ENCODE results near the gene PAX7.

PAX7 gene

GRCh38 chr1:18603212-18603852, 27.3 kb upstream of the PAX7 start:
- H3K4me3 ChIP-seq (ENCODE audit: low read depth, low read length), result no peak overlapping the region
- no peak for TF ChIP-seq MAX (IDR thresholded peaks at IDR 0.05; ENCODE audit: low read depth, low read length)
- TF ChIP-seq MYC (IDR thresholded peaks at IDR 0.05; ENCODE audit: low read depth, low read length), result no peak
- no peak for TF ChIP-seq CTCF (IDR thresholded peaks at IDR 0.05; ENCODE audit: low read depth, low read length)
- TF ChIP-seq POLR2A (IDR thresholded peaks at IDR 0.05; ENCODE audit: extremely low read depth, insufficient read length), result no peak
- no peak for DNase-seq (ENCODE audit: low read depth)

GRCh38 chr1:18606443-18607288, 24.0 kb upstream of the PAX7 start:
- no peak overlapping the region for H3K4me3 ChIP-seq (ENCODE audit: low read depth, low read length)
- TF ChIP-seq MAX (IDR thresholded peaks at IDR 0.05; ENCODE audit: low read depth, low read length) (no peak), MYC (IDR thresholded peaks at IDR 0.05; ENCODE audit: low read depth, low read length) (no peak), POLR2A (IDR thresholded peaks at IDR 0.05; ENCODE audit: extremely low read depth, insufficient read length) (no peak), CTCF (IDR thresholded peaks at IDR 0.05; ENCODE audit: low read depth, low read length) (no peak)
- no peak for DNase-seq (ENCODE audit: low read depth)

GRCh38 chr1:18607289-18607760, 23.3 kb upstream of the PAX7 start:
- DNase-seq (ENCODE audit: low read depth), result no peak
- TF ChIP-seq MYC (IDR thresholded peaks at IDR 0.05; ENCODE audit: low read depth, low read length), result no peak
- TF ChIP-seq POLR2A (IDR thresholded peaks at IDR 0.05; ENCODE audit: extremely low read depth, insufficient read length), result no peak
- no peak for TF ChIP-seq CTCF (IDR thresholded peaks at IDR 0.05; ENCODE audit: low read depth, low read length)
- TF ChIP-seq MAX (IDR thresholded peaks at IDR 0.05; ENCODE audit: low read depth, low read length), result no peak
- no peak overlapping the region for H3K4me3 ChIP-seq (ENCODE audit: low read depth, low read length)

GRCh38 chr1:18608534-18608933, 22.1 kb upstream of the PAX7 start:
- DNase-seq (ENCODE audit: low read depth), result no peak
- H3K4me3 ChIP-seq (ENCODE audit: low read depth, low read length), result no peak overlapping the region
- no peak for TF ChIP-seq MAX (IDR thresholded peaks at IDR 0.05; ENCODE audit: low read depth, low read length)
- TF ChIP-seq POLR2A (IDR thresholded peaks at IDR 0.05; ENCODE audit: extremely low read depth, insufficient read length), result no peak
- TF ChIP-seq CTCF (IDR thresholded peaks at IDR 0.05; ENCODE audit: low read depth, low read length), result peak; percentile 11
- TF ChIP-seq MYC (IDR thresholded peaks at IDR 0.05; ENCODE audit: low read depth, low read length), result no peak

- no peak for DNase-seq (ENCODE audit: low read depth)
- TF ChIP-seq POLR2A (IDR thresholded peaks at IDR 0.05; ENCODE audit: extremely low read depth, insufficient read length) (no peak), CTCF (IDR thresholded peaks at IDR 0.05; ENCODE audit: low read depth, low read length) (no peak), MAX (IDR thresholded peaks at IDR 0.05; ENCODE audit: low read depth, low read length) (no peak), MYC (IDR thresholded peaks at IDR 0.05; ENCODE audit: low read depth, low read length) (no peak)
- H3K4me3 ChIP-seq (ENCODE audit: low read depth, low read length), result no peak overlapping the region
Measured at GRCh38 chr1:18611311-18611710, 19.3 kb upstream of the PAX7 start.
